Left lung (tissue), 10 donors: ENCODE results near the gene MAG. TPM values are rescaled to one million over a fixed set of nuclear protein-coding genes. Genes with fewer than 3 reads are reported as not detected.
A peak's percentile ranks its signal among the peaks of the same experiment; 100 is the strongest.

ENCODE experiments used
- ATAC-seq: fragments of 200-7000 bp; cut with Tn5 transposase; one replicate; pipeline ENCODE4 v1.9.1; 2020; ENCODE audit warnings: moderate library complexity
- DNase-seq, 4 donors: peaks; one replicate each; pipeline ENCODE4 v3.0.0-alpha.2; 2013 to 2020
- H3K27ac ChIP-seq, 2 donors: fragments of 200-600 bp; sonication (generic) in 1 of 2; one replicate each; pipeline versions ENCODE4 v1.5.0 to v1.8.0; 2020 to 2021
- H3K27me3 ChIP-seq, 2 donors: fragments of 200-600 bp; sonication (generic) in 1 of 2; one replicate each; pipeline versions ENCODE4 v1.5.0 to v1.8.0; 2020 to 2021
- H3K36me3 ChIP-seq, 2 donors: fragments of 200-600 bp; sonication (generic) in 1 of 2; one replicate each; pipeline versions ENCODE4 v1.5.0 to v1.8.0; 2020 to 2021
- H3K4me1 ChIP-seq, 2 donors: fragments of 200-600 bp; one replicate each; pipeline ENCODE4 v1.8.0; 2021
- H3K4me3 ChIP-seq, 2 donors: fragments of 200-600 bp; sonication (generic) in 1 of 2; one replicate each; pipeline versions ENCODE4 v1.5.0 to v1.8.0; 2020 to 2021; ENCODE audit warnings: mild to moderate bottlenecking in 1 of 2
- H3K9me3 ChIP-seq, 2 donors: fragments of 200-600 bp; sonication (generic) in 1 of 2; one replicate each; pipeline versions ENCODE4 v1.5.0 to v1.8.0; 2020 to 2021
- intact Hi-C, 2 donors: fragments of 100-400 bp; cut with DNase I; formaldehyde crosslinking; loops; one replicate each; pipeline versions ENCODE4 v1.11.2 to v1.14.2; 2022
- polyA plus RNA-seq, 6 donors: library from polyadenylated mRNA; unstranded; fragments of 120-200 nt; gene quantifications; one replicate each; pipeline ENCODE4 v1.2.1, GENCODE V29; 2013; ENCODE audit not compliant: insufficient read length in 6 of 6
- total RNA-seq, 2 donors: library from RNA; stranded (reverse); fragmentation: NEBNext Ultra II Directional; extraction: Animal tissue kit (Norgen Biotek cat#: 25700); gene quantifications; one replicate each; pipeline ENCODE4 v1.2.1, GENCODE V29; 2021
- TF ChIP-seq, protein P1 (sequence below), 2 donors: fragments of 200-600 bp; sonication (generic) in 1 of 2; IDR thresholded peaks; one replicate each; pipeline versions ENCODE4 v1.5.0 to v1.8.0; 2021; ENCODE audit warnings: antibody characterized with exemption in 2 of 2
- donor health status: DM: no; HTN: yes; CAD: no.
- donor health status: DM: no; HTN: no; CAD: no.

MAG gene
- total and polyA plus RNA-seq, 8 donors = 1.3 to 14.4 (median 6.2) TPM; not detected in 2

GRCh38 chr19:35310331-35310730 lies 18.4 kb downstream of the MAG start:
- no peaks in the 10 kb centered on the region for H3K36me3 ChIP-seq
- ATAC-seq (no peak), DNase-seq (no peak)
- H3K4me1 ChIP-seq = peaks cover 0 to 14% of the 10 kb centered on the region in 2 donors
- H3K9me3 ChIP-seq = no peaks in the 10 kb centered on the region
- no peak overlapping the region for H3K4me3 ChIP-seq
- H3K27ac ChIP-seq = no peak overlapping the region
- intact Hi-C loops = no loop called here
- peaks cover 0 to 9% of the 10 kb centered on the region in 2 donors for H3K27me3 ChIP-seq
- TF ChIP-seq, protein P1, sequence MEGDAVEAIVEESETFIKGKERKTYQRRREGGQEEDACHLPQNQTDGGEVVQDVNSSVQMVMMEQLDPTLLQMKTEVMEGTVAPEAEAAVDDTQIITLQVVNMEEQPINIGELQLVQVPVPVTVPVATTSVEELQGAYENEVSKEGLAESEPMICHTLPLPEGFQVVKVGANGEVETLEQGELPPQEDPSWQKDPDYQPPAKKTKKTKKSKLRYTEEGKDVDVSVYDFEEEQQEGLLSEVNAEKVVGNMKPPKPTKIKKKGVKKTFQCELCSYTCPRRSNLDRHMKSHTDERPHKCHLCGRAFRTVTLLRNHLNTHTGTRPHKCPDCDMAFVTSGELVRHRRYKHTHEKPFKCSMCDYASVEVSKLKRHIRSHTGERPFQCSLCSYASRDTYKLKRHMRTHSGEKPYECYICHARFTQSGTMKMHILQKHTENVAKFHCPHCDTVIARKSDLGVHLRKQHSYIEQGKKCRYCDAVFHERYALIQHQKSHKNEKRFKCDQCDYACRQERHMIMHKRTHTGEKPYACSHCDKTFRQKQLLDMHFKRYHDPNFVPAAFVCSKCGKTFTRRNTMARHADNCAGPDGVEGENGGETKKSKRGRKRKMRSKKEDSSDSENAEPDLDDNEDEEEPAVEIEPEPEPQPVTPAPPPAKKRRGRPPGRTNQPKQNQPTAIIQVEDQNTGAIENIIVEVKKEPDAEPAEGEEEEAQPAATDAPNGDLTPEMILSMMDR (IDR thresholded peaks at IDR 0.05) = no peak

DNA sequence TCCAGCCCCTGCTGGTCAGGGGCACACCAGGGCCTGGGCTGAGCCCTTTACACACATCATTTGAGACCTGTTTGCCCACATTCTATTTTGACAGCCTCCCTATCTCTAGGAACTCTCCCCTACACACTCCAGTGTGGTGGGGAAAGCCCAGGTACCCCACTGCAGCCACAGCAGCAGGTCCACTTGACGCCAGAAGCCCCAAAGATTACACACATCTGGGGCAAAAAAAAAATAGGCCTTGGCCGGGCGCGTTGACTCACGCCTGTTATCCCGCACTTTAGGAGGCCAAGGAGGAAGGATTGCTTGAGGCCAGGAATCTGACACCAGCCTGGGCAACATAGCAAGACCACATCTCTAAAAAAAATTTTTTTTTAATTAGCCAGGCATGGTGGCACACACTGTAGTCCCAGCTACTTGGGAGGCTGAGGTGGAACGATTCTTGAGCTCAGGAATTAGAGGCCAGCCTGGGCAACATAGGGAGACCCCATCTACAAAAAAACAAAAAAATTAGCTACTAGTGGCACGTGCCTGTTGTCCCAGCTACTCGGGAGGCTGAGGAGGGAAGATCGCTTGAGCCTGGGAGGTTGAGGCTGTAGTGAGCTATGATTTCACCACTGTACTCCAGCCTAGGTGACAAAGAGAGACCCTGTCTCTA lies 19.0 kb downstream of the MAG start:
- TF ChIP-seq, protein P1 (IDR thresholded peaks at IDR 0.05) = no peak
- ATAC-seq = no peak
- H3K4me1 ChIP-seq = peaks cover 0 to 14% of the 10 kb centered on the region in 2 donors

DNA sequence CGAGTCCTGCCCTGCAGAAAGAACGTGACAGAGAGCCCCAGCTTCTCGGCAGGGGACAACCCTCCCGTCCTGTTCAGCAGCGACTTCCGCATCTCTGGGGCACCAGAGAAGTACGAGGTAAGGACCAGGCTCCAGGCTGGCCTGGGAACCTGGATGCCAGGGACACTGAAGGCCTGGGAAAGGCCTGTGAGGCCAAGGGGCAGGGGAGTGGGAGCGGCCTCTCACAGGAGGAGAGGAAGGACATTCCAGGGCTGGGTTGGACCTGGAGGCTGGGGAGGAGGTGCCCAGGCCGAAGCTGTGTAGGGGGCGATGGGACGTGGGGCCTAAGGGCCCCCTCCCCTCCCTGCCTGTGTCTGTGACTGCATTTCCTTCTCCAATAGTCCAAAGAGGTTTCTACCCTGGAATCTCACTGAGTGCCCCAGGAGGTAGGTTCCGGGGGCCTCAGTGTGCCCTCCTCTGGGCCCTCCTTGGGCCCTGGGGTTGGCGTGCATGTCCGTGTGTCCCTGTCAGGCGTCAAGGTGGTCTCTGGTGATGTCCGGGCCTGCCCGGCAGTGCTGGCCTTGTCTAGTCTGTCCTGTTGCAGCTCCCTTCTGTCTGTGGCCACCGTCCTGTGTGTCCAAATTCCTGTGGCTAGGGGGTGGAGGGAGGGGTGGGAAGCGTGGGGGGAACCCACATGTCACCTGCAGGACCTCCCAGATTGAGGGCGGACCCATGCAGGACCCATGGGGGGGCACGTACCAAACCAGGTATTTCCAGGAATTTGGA lies 20.1 kb downstream of the MAG start:
- H3K27me3 ChIP-seq = peaks cover 0 to 9% of the 10 kb centered on the region in 2 donors
- ATAC-seq = peak; percentile 20
- DNase-seq = peak in 1 of 4 donors; percentile 66
- H3K9me3 ChIP-seq = no peaks in the 10 kb centered on the region
- peaks cover 0 to 10% of the 10 kb centered on the region in 2 donors for H3K4me1 ChIP-seq
- no peaks in the 10 kb centered on the region for H3K36me3 ChIP-seq
- intact Hi-C loops = no loop called here
- H3K4me3 ChIP-seq = no peak overlapping the region
- no peak overlapping the region for H3K27ac ChIP-seq
- TF ChIP-seq, protein P1 (IDR thresholded peaks at IDR 0.05) = no peak

More for the DNA sequence above, 19.0 kb downstream of the MAG start:
- Histone ChIP-seq H3K27me3 (peaks cover 0 to 9% of the 10 kb centered on the region in 2 donors), H3K27ac (no peak overlapping the region), H3K4me3 (no peak overlapping the region), H3K36me3 (no peaks in the 10 kb centered on the region), H3K9me3 (no peaks in the 10 kb centered on the region)
- intact Hi-C loops = no loop called here
- DNase-seq = peak in 1 of 4 donors; percentile 1

- ATAC-seq = no peak
- H3K4me3 ChIP-seq = no peak overlapping the region
- H3K36me3 ChIP-seq = no peaks in the 10 kb centered on the region
- no peak overlapping the region for H3K27ac ChIP-seq
- DNase-seq = peak in 1 of 4 donors; percentile 28
- H3K4me1 ChIP-seq = peaks cover 0 to 23% of the 10 kb centered on the region in 2 donors
- intact Hi-C loops = no loop called here
- peaks cover 0 to 9% of the 10 kb centered on the region in 2 donors for H3K27me3 ChIP-seq
- TF ChIP-seq, protein P1 (IDR thresholded peaks at IDR 0.05) = no peak
- H3K9me3 ChIP-seq = no peaks in the 10 kb centered on the region
Measured at GRCh38 chr19:35313587-35313986, 21.6 kb downstream of the MAG start.

- H3K27ac ChIP-seq = no peak overlapping the region
- TF ChIP-seq, protein P1 (IDR thresholded peaks at IDR 0.05) = no peak
Measured at GRCh38 chr19:35314031-35314430, 22.1 kb downstream of the MAG start.

More at GRCh38 chr19:35314031-35314430, 22.1 kb downstream of the MAG start:
- Histone ChIP-seq H3K4me1 (peaks cover 0 to 27% of the 10 kb centered on the region in 2 donors), H3K4me3 (no peak overlapping the region), H3K9me3 (no peaks in the 10 kb centered on the region), H3K36me3 (no peaks in the 10 kb centered on the region), H3K27me3 (peaks cover 0 to 9% of the 10 kb centered on the region in 2 donors)
- DNase-seq (no peak), ATAC-seq (no peak)
- intact Hi-C loops = no loop called here
